HG03442 (cell line): Measurements from ENCODE around the gene MOGAT1.

Experiments
- ATAC-seq: cut with Tn5 transposase; IDR thresholded peaks from one replicate; pipeline ENCODE4 v1.9.1; 2021; ENCODE audit warnings: mild to moderate bottlenecking, moderate library complexity; ENCODE audit not compliant: unreplicated experiment

The MOGAT1 gene

GRCh38 chr2:222671259-222672067 is at the start of gene MOGAT1:
Gene MOGAT1 (plus strand): TSS chr2:222671658. CDS start chr2:222671786, 128 bp downstream.
- ATAC-seq, result peak; percentile 44

- no peak for ATAC-seq
These were observed 49.6 kb upstream of the MOGAT1 start for GRCh38 chr2:222621893-222622292.

- no peak for ATAC-seq
These were observed 48.5 kb upstream of the MOGAT1 start for GRCh38 chr2:222622910-222623309.

- ATAC-seq, result no peak
These were observed 47.6 kb upstream of the MOGAT1 start for GRCh38 chr2:222623756-222624309.

GRCh38 chr2:222627764-222628163 is 43.7 kb upstream of the MOGAT1 start:
- ATAC-seq, result no peak

GRCh38 chr2:222635295-222635694 is 36.2 kb upstream of the MOGAT1 start:
- no peak for ATAC-seq

GRCh38 chr2:222637067-222637466 is 34.4 kb upstream of the MOGAT1 start:
- no peak for ATAC-seq

GRCh38 chr2:222641336-222641735 is 30.1 kb upstream of the MOGAT1 start:
- ATAC-seq, result no peak

GRCh38 chr2:222643134-222643533 is 28.3 kb upstream of the MOGAT1 start:
- ATAC-seq, result no peak

GRCh38 chr2:222646008-222646407 is 25.4 kb upstream of the MOGAT1 start:
- ATAC-seq, result no peak

GRCh38 chr2:222649801-222650200 is 21.7 kb upstream of the MOGAT1 start:
- ATAC-seq, result no peak

GRCh38 chr2:222651718-222652418 is 19.6 kb upstream of the MOGAT1 start:
- ATAC-seq, result no peak

GRCh38 chr2:222652491-222653255 is 18.8 kb upstream of the MOGAT1 start:
- no peak for ATAC-seq

GRCh38 chr2:222653280-222653679 is 18.2 kb upstream of the MOGAT1 start:
- ATAC-seq, result no peak

GRCh38 chr2:222655787-222656525 is 15.5 kb upstream of the MOGAT1 start, which contains the start of gene FARSB:
Gene FARSB (minus strand): TSS chr2:222656092. CDS start chr2:222656073, 19 bp downstream.
- peak; percentile 88 for ATAC-seq

GRCh38 chr2:222656526-222657446 is 14.7 kb upstream of the MOGAT1 start:
- peak; percentile 21 for ATAC-seq

GRCh38 chr2:222663479-222663878 is 8.0 kb upstream of the MOGAT1 start:
- no peak for ATAC-seq

- no peak for ATAC-seq
These were observed 2.8 kb upstream of the MOGAT1 start for GRCh38 chr2:222668494-222669154.

- no peak for ATAC-seq
These were observed 2.1 kb upstream of the MOGAT1 start for GRCh38 chr2:222669353-222669752.
